HepG2 (cell line): ENCODE data around the gene DENND11. TPM values are rescaled to one million over a fixed set of nuclear protein-coding genes. Genes with fewer than 3 reads are reported as not detected.

Experiments
- GABPB1 ChIP-seq: IDR thresholded peaks from 2 replicates; pipeline ENCODE4 v1.6.1; 2016; ENCODE audit warnings: mild to moderate bottlenecking, missing genetic modification reagents, moderate library complexity, missing compliant biosample characterization
- REL ChIP-seq: sonication (generic); formaldehyde crosslinking; conservative IDR thresholded peaks from 2 replicates; pipeline ENCODE4 v1.8.0; 2022; ENCODE audit warnings: mild to moderate bottlenecking, missing genetic modification reagents, moderate library complexity
- SAP130 ChIP-seq: IDR thresholded peaks from 2 replicates; pipeline ENCODE4 v1.6.1; 2016; ENCODE audit warnings: low read depth
- TP53 ChIP-seq: sonication (generic); formaldehyde crosslinking; conservative IDR thresholded peaks from 2 replicates; pipeline ENCODE4 v1.4.0; 2020; ENCODE audit warnings: missing genetic modification reagents
- ZBTB3 ChIP-seq: sonication (generic); formaldehyde crosslinking; IDR thresholded peaks from 2 replicates; pipeline ENCODE4 v1.4.0; 2020; ENCODE audit warnings: low read depth, mild to moderate bottlenecking, moderate library complexity, missing genetic modification reagents, borderline replicate concordance
- ZNF569 ChIP-seq: sonication (generic); formaldehyde crosslinking; IDR thresholded peaks from 2 replicates; pipeline ENCODE4 v1.5.0; 2020; ENCODE audit warnings: mild to moderate bottlenecking, missing genetic modification reagents, moderate library complexity, borderline replicate concordance
- polyA plus RNA-seq, 8 experiments: library from polyadenylated mRNA; depleted of rRNA in 3 of 8; stranded (reverse) in 7 of 8; unstranded in 1 of 8; fragments of >200 nt; fragmentation: Illumina TruSeq in 4 of 8; extraction: Trizol in 4 of 8; gene quantifications; 2 replicates each; pipeline versions ENCODE4 v1.2.1 to v1.2.3, GENCODE V29; 2011 to 2016; ENCODE audit warnings: low read depth in 4 of 8, missing spikeins in 1 of 8, mixed read lengths in 1 of 8; ENCODE audit not compliant: insufficient read depth in 1 of 8
- total RNA-seq, 5 experiments: library from RNA; depleted of rRNA; stranded (reverse); fragments of >200 nt; fragmentation: Illumina TruSeq; extraction: Trizol; gene quantifications; 2 replicates each; pipeline ENCODE4 v1.2.3, GENCODE V29; 2016; ENCODE audit warnings: low read depth in 1 of 5
- TF ChIP-seq, protein P1 (sequence below): IDR thresholded peaks from 2 replicates; pipeline ENCODE4 v1.6.1; 2016; ENCODE audit warnings: missing genetic modification reagents, missing compliant biosample characterization
- TF ChIP-seq, protein P2 (sequence below): sonication (generic); IDR thresholded peaks from 2 replicates; pipeline ENCODE4 v1.6.1; 2016; ENCODE audit warnings: low read depth, borderline replicate concordance
- TF ChIP-seq, protein P3 (sequence below): sonication (generic); formaldehyde crosslinking; IDR thresholded peaks from 2 replicates; pipeline ENCODE4 v1.4.0; 2020; ENCODE audit warnings: missing genetic modification reagents, borderline replicate concordance
- TF ChIP-seq, protein P4 (sequence below): fragments of 450-650 bp; IDR thresholded peaks from 2 replicates; pipeline ENCODE4 v1.6.1; 2017
- TF ChIP-seq, protein P5 (sequence below): sonication (generic); formaldehyde crosslinking; IDR thresholded peaks from 2 replicates; pipeline ENCODE4 v1.4.0; 2020; ENCODE audit warnings: low read depth, missing genetic modification reagents

Gene DENND11
- total and polyA plus RNA-seq, 2 of the 13 experiments (the other 11 are each of a cell fraction or from before 2014, with no cell fraction given), result 7.1 to 10.5 TPM

DNA sequence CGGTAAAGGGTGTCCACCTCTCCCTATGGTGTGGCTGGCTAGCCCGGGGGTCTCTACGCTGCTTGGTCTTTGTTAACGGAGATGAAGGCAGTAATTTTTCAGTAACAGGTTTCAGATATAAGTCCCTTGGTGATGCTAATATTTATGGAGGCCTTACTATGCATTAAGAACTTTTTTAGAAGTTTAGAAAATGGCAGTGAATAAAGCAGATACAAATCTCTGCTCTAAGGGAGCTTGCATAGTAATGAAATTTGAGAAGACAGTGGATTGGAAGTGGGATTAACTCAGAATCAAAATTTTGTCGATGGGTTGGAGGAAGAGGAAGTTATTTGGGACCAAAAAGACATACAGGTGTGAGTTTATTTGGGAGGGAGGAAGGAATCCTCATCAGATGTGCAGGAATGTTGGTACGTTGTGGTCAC is 36.6 kb upstream of the DENND11 start (continued):
- TF ChIP-seq, protein P1, sequence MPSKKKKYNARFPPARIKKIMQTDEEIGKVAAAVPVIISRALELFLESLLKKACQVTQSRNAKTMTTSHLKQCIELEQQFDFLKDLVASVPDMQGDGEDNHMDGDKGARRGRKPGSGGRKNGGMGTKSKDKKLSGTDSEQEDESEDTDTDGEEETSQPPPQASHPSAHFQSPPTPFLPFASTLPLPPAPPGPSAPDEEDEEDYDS (CRISPR knock-in tag), result no peak
- TF ChIP-seq REL (CRISPR knock-in tag), result no peak
- TF ChIP-seq, protein P2, sequence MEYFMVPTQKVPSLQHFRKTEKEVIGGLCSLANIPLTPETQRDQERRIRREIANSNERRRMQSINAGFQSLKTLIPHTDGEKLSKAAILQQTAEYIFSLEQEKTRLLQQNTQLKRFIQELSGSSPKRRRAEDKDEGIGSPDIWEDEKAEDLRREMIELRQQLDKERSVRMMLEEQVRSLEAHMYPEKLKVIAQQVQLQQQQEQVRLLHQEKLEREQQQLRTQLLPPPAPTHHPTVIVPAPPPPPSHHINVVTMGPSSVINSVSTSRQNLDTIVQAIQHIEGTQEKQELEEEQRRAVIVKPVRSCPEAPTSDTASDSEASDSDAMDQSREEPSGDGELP, result no peak
- TF ChIP-seq, protein P3, sequence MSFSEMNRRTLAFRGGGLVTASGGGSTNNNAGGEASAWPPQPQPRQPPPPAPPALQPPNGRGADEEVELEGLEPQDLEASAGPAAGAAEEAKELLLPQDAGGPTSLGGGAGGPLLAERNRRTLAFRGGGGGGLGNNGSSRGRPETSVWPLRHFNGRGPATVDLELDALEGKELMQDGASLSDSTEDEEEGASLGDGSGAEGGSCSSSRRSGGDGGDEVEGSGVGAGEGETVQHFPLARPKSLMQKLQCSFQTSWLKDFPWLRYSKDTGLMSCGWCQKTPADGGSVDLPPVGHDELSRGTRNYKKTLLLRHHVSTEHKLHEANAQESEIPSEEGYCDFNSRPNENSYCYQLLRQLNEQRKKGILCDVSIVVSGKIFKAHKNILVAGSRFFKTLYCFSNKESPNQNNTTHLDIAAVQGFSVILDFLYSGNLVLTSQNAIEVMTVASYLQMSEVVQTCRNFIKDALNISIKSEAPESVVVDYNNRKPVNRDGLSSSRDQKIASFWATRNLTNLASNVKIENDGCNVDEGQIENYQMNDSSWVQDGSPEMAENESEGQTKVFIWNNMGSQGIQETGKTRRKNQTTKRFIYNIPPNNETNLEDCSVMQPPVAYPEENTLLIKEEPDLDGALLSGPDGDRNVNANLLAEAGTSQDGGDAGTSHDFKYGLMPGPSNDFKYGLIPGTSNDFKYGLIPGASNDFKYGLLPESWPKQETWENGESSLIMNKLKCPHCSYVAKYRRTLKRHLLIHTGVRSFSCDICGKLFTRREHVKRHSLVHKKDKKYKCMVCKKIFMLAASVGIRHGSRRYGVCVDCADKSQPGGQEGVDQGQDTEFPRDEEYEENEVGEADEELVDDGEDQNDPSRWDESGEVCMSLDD, result no peak
- TF ChIP-seq, protein P4, sequence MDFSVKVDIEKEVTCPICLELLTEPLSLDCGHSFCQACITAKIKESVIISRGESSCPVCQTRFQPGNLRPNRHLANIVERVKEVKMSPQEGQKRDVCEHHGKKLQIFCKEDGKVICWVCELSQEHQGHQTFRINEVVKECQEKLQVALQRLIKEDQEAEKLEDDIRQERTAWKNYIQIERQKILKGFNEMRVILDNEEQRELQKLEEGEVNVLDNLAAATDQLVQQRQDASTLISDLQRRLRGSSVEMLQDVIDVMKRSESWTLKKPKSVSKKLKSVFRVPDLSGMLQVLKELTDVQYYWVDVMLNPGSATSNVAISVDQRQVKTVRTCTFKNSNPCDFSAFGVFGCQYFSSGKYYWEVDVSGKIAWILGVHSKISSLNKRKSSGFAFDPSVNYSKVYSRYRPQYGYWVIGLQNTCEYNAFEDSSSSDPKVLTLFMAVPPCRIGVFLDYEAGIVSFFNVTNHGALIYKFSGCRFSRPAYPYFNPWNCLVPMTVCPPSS, result no peak
- no peak for TF ChIP-seq SAP130
- TF ChIP-seq ZNF569 (CRISPR knock-in tag), result no peak
- TF ChIP-seq, protein P5, sequence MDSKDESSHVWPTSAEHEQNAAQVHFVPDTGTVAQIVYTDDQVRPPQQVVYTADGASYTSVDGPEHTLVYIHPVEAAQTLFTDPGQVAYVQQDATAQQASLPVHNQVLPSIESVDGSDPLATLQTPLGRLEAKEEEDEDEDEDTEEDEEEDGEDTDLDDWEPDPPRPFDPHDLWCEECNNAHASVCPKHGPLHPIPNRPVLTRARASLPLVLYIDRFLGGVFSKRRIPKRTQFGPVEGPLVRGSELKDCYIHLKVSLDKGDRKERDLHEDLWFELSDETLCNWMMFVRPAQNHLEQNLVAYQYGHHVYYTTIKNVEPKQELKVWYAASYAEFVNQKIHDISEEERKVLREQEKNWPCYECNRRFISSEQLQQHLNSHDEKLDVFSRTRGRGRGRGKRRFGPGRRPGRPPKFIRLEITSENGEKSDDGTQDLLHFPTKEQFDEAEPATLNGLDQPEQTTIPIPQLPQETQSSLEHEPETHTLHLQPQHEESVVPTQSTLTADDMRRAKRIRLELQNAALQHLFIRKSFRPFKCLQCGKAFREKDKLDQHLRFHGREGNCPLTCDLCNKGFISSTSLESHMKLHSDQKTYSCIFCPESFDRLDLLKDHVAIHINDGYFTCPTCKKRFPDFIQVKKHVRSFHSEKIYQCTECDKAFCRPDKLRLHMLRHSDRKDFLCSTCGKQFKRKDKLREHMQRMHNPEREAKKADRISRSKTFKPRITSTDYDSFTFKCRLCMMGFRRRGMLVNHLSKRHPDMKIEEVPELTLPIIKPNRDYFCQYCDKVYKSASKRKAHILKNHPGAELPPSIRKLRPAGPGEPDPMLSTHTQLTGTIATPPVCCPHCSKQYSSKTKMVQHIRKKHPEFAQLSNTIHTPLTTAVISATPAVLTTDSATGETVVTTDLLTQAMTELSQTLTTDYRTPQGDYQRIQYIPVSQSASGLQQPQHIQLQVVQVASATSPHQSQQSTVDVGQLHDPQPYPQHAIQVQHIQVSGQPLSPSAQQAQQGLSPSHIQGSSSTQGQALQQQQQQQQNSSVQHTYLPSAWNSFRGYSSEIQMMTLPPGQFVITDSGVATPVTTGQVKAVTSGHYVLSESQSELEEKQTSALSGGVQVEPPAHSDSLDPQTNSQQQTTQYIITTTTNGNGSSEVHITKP, result no peak
- no peak for TF ChIP-seq GABPB1
- no peak for TF ChIP-seq ZBTB3 (CRISPR knock-in tag)
- no peak for TF ChIP-seq TP53 (CRISPR knock-in tag)
